ENCODE results near the gene COQ10A. TPM values are rescaled to one million over a fixed set of nuclear protein-coding genes. Genes with fewer than 3 reads are reported as not detected.

COQ10A gene
- total and polyA plus RNA-seq, 9 of the 15 experiments (the other 6 are each of a cell fraction or from before 2014, with no cell fraction given): 3.1 to 26.4 (median 12.7) TPM

DNA sequence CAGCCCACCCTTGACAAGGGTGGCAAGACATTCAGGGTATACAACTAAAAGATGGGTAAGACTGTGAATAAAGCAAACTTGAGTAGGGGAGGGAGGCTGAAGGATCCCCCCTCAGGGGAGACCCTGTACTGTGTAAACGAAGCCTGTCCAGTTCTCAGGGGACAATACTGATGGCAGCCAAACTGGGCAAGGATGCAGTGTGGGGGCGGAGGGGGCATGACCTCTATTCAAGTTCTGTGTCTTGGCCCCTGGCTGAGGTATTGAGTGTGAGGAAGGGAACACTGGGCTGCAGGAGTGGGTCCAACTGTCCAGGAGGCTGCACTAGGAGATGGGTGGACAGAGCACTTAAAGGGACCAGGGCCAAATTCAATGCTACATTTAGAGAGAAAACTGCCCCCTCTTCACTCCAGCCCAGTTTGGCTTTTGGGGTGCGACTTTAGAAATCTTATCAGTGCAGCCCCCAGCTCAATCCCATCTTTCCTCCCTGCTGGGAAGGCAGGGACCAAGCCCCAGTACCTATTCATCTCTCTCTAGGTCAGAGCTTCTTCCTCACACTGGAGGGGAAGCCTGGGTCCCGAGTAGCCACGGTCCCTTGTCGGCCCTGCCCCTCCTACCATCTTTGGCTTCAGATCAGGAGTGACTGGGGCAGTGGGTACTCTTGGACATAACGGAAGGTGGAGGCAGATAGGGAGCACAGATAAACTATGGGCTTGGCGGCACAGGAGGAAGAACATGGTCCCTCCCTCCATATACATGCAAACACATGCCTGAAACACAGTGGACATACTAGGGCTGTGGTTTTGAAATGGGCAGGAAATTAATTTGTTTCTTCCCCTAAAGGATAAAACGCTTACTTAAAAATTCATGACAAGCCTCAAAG, 25.1 kb upstream of the COQ10A start:
- Histone ChIP-seq H3K4me1 (replicated peaks in 1 of 2; ENCODE audit: control insufficient read depth in 2 of 2, insufficient read depth in 2 of 2, low read length in 2 of 2) (peaks cover 30 to 43% of the 10 kb centered on the region in 2 experiments), H3K36me3 (ENCODE audit: control insufficient read depth, insufficient read depth, low read length) (peaks cover 70% of the 10 kb centered on the region; the same call in 2 of the 3 replicates), H3K27me3 (ENCODE audit: control insufficient read depth in 2 of 2, insufficient read depth in 2 of 2, low read length in 2 of 2) (no peaks in the 10 kb centered on the region), H3K27ac (ENCODE audit: extremely low read depth, low read depth, low read length) (no peak overlapping the region), H2AFZ (ENCODE audit: low read depth, low read length) (no peak overlapping the region), H3K4me2 (ENCODE audit: insufficient read depth, low read length) (no peak overlapping the region), H3K79me2 (ENCODE audit: control insufficient read depth, insufficient read depth, low read length) (no peaks in the 10 kb centered on the region), H3K9ac (ENCODE audit: insufficient read depth in 1 of 2, low read depth in 2 of 2, low read length in 2 of 2) (peak overlapping the region in 1 of 2 experiments; percentile 24; a peak in 1 of 4 replicates), H3K9me3 (replicated peaks; ENCODE audit: control insufficient read depth, insufficient read depth, low read depth, low read length) (no peaks in the 10 kb centered on the region), H3K9me1 (ENCODE audit: control insufficient read depth, insufficient read depth, low read length) (no peaks in the 10 kb centered on the region), H4K20me1 (replicated peaks; ENCODE audit: control insufficient read depth, insufficient read depth, low read length) (no peaks in the 10 kb centered on the region), H3K4me3 (no peak overlapping the region)
- 69% methylated on average over 8 of the region's 9 CpGs for WGBS (ENCODE audit: insufficient coverage, low coverage, missing lambda C conversion rate)
- intact Hi-C loops (cut with micrococcal nuclease) (no loop called here), in situ Hi-C loops (cut with MboI) (no loop called here)
- FAIRE-seq (no peak), ATAC-seq (no peak), DNase-seq (ENCODE audit: extremely low read depth in 1 of 4, low spot score in 3 of 4) (no peak)
- ChIA-PET POLR2A (interaction anchor here (1.0 kb wide), 2 partner anchors 9 to 10 kb away, joined by 3 to 4 read pairs; no protein-coding TSS in a partner anchor), CTCF (ENCODE audit: low intra/inter-chr PET ratio) (no interaction called here)
- no TSS peak for BruUV-seq (replicated peaks)
- peak; percentile 32; the same call in 1 of the 2 replicates for TF ChIP-seq GATA2 (CRISPR knock-in tag; IDR thresholded peaks at IDR 0.05)
- peak; percentile 61 for TF ChIP-seq EGR1 (conservative IDR thresholded peaks at IDR 0.05)
- no peak for TF ChIP-seq ZMIZ1 (IDR thresholded peaks at IDR 0.05; ENCODE audit: low read depth in 2 of 2, low read length in 2 of 2)

Measured in K562 (cell line).